Tibial nerve (tissue), 4 donors: ENCODE data around the gene KMT2C. TPM values are rescaled to one million over a fixed set of nuclear protein-coding genes. Genes with fewer than 3 reads are reported as not detected.
"Not testable (repeated sequence)": the region's sequence is repeated elsewhere in the genome, so short reads cannot be mapped to it uniquely, and the experiment has no call there.

Experiments used
- DNase-seq, 2 donors: peaks; one replicate each; pipeline ENCODE4 v3.0.0-alpha.2; 2019; ENCODE audit warnings: low spot score in 2 of 2
- H3K27ac ChIP-seq, 4 donors: fragments of 200-600 bp; sonication (generic) in 3 of 4; one replicate each; pipeline ENCODE4 v1.5.1; 2017 to 2019; ENCODE audit warnings: mild to moderate bottlenecking in 1 of 4
- H3K27me3 ChIP-seq, 2 donors: fragments of 200-600 bp; sonication (generic) in 1 of 2; one replicate each; pipeline versions ENCODE4 v1.5.1 to v1.6.0; 2017 to 2019
- H3K36me3 ChIP-seq, 3 donors: fragments of 200-600 bp; sonication (generic); one replicate each; pipeline ENCODE4 v1.5.1; 2018 to 2019
- H3K4me1 ChIP-seq, 4 donors: fragments of 200-600 bp; sonication (generic) in 3 of 4; one replicate each; pipeline ENCODE4 v1.5.1; 2017 to 2019
- H3K4me3 ChIP-seq, 4 donors: fragments of 200-600 bp; sonication (generic) in 3 of 4; one replicate each; pipeline ENCODE4 v1.5.1; 2017 to 2019; ENCODE audit warnings: mild to moderate bottlenecking in 1 of 4, moderate library complexity in 1 of 4
- H3K9me3 ChIP-seq, 4 donors: fragments of 200-600 bp; sonication (generic) in 3 of 4; one replicate each; pipeline ENCODE4 v1.5.1; 2017 to 2019
- CTCF ChIP-seq, 5 experiments: fragments of 200-600 bp in 3 of 5; fragments of 450-650 bp in 2 of 5; sonication (generic) in 3 of 5; IDR thresholded peaks; one replicate each; pipeline ENCODE4 v1.5.1; 2016 to 2019; ENCODE audit warnings: antibody characterized with exemption in 5 of 5, mild to moderate bottlenecking in 3 of 5, moderate library complexity in 2 of 5
- EP300 ChIP-seq, 2 donors: sonication (generic); formaldehyde crosslinking; IDR thresholded peaks; one replicate each; pipeline ENCODE4 v1.6.1; 2017; ENCODE audit warnings: antibody characterized with exemption in 2 of 2, mild to moderate bottlenecking in 1 of 2
- POLR2A ChIP-seq, 2 donors: fragments of 450-650 bp; IDR thresholded peaks; one replicate each; pipeline ENCODE4 v1.6.1; 2017; ENCODE audit warnings: antibody characterized with exemption in 2 of 2, mild to moderate bottlenecking in 2 of 2, moderate library complexity in 2 of 2
- WGBS, 2 donors: methylation state at CpG; one replicate each; pipeline ENCODE4 v1.1.5; 2018; 5-methylcytosine and 5-hydroxymethylcytosine counted together
- total RNA-seq, 4 donors: library from RNA; depleted of rRNA; stranded (reverse); fragments of >200 nt; gene quantifications; one replicate each; pipeline ENCODE4 v1.1.0, GENCODE V29; 2016

Gene KMT2C
- total RNA-seq, 4 donors from 2014 or later = 63.2 to 86.1 (median 69.4) TPM

DNA sequence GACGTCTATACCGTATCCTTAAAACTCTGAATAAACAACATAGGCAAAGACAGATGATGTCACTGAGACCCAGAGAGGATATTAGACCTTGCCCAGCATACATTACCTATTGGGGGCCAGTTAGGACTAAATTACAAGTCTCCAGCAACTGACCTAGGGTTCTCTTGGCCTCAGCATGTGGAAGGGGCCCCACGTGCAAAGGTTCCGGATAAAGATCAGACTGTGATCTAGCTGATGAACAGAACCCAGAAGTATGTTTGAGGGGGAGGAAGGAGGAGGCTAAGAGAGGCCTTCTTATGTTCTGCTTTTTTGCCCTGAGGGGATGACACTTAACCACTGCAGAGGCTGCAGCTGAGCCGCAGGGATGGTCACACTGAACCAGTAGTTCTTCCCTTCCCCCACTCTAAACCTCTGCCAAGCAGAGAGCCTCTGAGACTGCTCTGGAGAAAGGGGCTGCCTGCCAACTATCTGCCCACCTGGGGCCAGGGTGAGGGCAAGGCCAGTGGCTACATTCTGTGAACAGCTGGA lies 24.0 kb upstream of the KMT2C start:
- 39 to 51% methylated on average over 5 of the region's 5 CpGs for whole genome bisulfite sequencing, 2 donors
- peaks cover 0 to 19% (median 3%) of the 10 kb centered on the region in 4 donors for H3K4me1 ChIP-seq
- no peak for TF ChIP-seq CTCF (IDR thresholded peaks at IDR 0.05)
- no peak for TF ChIP-seq POLR2A (IDR thresholded peaks at IDR 0.05)
- no peak for TF ChIP-seq EP300 (IDR thresholded peaks at IDR 0.05)
- no peaks in the 10 kb centered on the region for H3K27me3 ChIP-seq
- no peak overlapping the region for H3K4me3 ChIP-seq
- H3K9me3 ChIP-seq = no peaks in the 10 kb centered on the region
- no peaks in the 10 kb centered on the region for H3K36me3 ChIP-seq
- H3K27ac ChIP-seq = peak overlapping the region in 2 of 4 donors; percentile 1 to 45
- DNase-seq = no peak

DNA sequence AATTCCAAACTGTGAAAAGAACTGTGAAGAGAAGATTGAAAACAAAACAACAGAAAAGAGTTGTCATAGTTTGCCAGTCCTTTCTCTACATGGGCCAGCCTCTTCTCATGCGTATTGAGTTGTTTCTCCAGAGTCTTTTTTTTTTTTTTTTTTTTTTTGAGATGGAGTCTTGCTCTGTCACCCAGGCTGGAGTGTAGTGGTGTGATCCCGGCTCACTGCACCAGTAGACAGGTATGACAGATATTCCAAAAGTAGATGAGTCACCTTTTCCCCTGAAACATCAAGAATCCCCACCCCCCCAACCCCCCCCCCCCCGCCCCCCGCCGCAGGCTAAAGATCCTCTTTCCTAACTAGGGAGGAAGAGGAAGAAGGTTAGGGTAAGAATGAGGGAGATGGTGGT lies 15.6 kb upstream of the KMT2C start:
- WGBS, 2 donors = 59 to 61% methylated on average over 5 of the region's 5 CpGs
- H3K27ac ChIP-seq = no peak overlapping the region
- no peak overlapping the region for H3K4me3 ChIP-seq
- H3K36me3 ChIP-seq = no peaks in the 10 kb centered on the region
- H3K9me3 ChIP-seq = no peaks in the 10 kb centered on the region
- no peak for TF ChIP-seq EP300 (IDR thresholded peaks at IDR 0.05)
- TF ChIP-seq CTCF (IDR thresholded peaks at IDR 0.05) = no peak
- no peak for TF ChIP-seq POLR2A (IDR thresholded peaks at IDR 0.05)
- no peaks in the 10 kb centered on the region for H3K27me3 ChIP-seq
- DNase-seq = no peak
- no peaks in the 10 kb centered on the region for H3K4me1 ChIP-seq

- H3K27me3 ChIP-seq, DNase-seq, H3K4me1 ChIP-seq, H3K4me3 ChIP-seq, H3K36me3 ChIP-seq, H3K27ac ChIP-seq, H3K9me3 ChIP-seq: not testable (repeated sequence)
- 86 to 89% methylated on average over 11 to 18 of the region's 19 CpGs for WGBS, 2 donors
These were observed 9.7 kb upstream of the KMT2C start for GRCh38 chr7:152445386-152446008.

- no peak for DNase-seq
- Histone ChIP-seq H3K27ac (no peak overlapping the region), H3K9me3 (no peaks in the 10 kb centered on the region), H3K36me3 (no peaks in the 10 kb centered on the region), H3K27me3 (no peaks in the 10 kb centered on the region), H3K4me3 (no peak overlapping the region), H3K4me1 (no peaks in the 10 kb centered on the region)
- WGBS, 2 donors = 75 to 85% methylated on average over 6 of the region's 6 CpGs
- no peak for TF ChIP-seq EP300 (IDR thresholded peaks at IDR 0.05)
- no peak for TF ChIP-seq CTCF (IDR thresholded peaks at IDR 0.05)
- no peak for TF ChIP-seq POLR2A (IDR thresholded peaks at IDR 0.05)
These were observed 7.8 kb upstream of the KMT2C start for GRCh38 chr7:152443586-152443985.

DNA sequence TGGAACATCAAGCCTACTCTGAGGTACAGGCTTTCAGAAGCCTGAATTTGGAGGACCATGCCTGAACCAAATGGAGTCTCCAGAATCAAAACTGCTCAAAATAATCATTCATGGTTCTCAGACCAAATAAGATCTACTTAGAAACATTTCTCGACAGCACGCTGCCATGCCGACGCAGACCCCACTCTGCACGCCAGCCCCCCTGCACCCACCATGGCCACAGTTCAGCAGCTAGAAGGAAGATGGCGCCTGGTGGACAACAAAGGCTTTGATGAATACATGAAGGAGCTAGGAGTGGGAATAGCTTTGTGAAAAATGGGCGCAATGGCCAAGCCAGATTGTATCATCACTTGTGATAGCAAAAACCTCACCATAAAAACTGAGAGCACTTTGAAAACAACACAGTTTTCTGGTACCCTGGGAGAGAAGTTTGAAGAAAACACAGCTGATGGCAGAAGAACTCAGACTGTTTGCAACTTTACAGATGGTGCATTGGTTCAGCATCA lies 6.6 kb upstream of the KMT2C start:
- Histone ChIP-seq H3K27me3 (no peaks in the 10 kb centered on the region), H3K4me1 (peaks cover 0 to 2% (median 0%) of the 10 kb centered on the region in 4 donors), H3K27ac (no peak overlapping the region), H3K4me3 (no peak overlapping the region), H3K36me3 (no peaks in the 10 kb centered on the region), H3K9me3 (no peaks in the 10 kb centered on the region)
- 96 to 98% methylated on average over 7 of the region's 7 CpGs for WGBS, 2 donors
- TF ChIP-seq POLR2A (IDR thresholded peaks at IDR 0.05) (no peak), CTCF (IDR thresholded peaks at IDR 0.05) (no peak), EP300 (IDR thresholded peaks at IDR 0.05) (no peak)
- no peak for DNase-seq

DNA sequence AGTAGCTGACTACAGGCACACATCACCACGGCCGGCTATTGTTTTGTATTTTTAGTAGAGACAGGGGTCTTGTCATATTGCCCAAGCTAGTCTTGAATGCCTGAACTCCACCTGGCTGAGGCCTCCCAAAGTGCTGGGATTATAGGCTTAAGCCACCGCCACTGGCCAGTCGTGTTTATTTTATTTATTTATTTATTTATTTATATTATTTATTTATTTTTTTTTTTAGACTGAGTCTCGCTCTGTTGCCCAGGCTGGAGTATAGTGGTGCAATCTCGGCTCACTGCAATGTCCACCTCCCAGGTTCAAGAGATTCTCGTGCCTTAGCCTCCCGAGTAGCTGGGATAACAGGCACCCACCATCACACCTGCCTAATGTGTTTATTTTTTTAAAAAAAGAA lies 6.0 kb upstream of the KMT2C start:
- DNase-seq, H3K27me3 ChIP-seq, H3K4me1 ChIP-seq, H3K4me3 ChIP-seq, H3K36me3 ChIP-seq, H3K27ac ChIP-seq, H3K9me3 ChIP-seq: not testable (repeated sequence)
- 81 to 84% methylated on average over 8 of the region's 8 CpGs for WGBS, 2 donors

DNA sequence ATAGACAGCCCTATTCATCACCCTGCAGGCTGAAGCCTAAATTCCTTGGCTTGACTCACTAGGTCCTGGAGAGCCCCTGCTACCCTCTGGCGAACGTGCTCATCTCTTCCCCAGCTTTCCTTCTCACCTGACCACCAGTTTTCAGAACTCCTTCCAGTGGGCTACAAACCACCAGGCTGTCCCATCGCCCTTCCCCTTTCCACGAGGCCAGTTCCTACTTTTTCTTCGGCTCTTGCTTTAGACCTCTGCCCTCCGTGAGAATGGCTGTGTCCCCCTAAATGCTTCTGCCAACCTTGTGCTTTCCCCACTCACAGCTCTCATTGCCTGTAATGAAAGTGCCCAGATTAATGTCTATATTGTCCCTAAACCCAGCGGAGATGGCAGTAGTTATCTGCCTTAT lies 5.4 kb upstream of the KMT2C start:
- not testable (repeated sequence) for H3K4me1 ChIP-seq, H3K9me3 ChIP-seq, H3K36me3 ChIP-seq, H3K27me3 ChIP-seq, H3K27ac ChIP-seq, DNase-seq, H3K4me3 ChIP-seq
- 56 to 67% methylated on average over 7 of the region's 7 CpGs for WGBS, 2 donors

- DNase-seq, H3K4me3 ChIP-seq, H3K27me3 ChIP-seq, H3K9me3 ChIP-seq, H3K36me3 ChIP-seq: not testable (repeated sequence)
- H3K27ac ChIP-seq = peak overlapping the region in 2 of 4 donors; percentile 46 to 98
- peaks cover 0 to 12% (median 5%) of the 10 kb centered on the region in 4 donors for H3K4me1 ChIP-seq
- 66 to 71% methylated on average over 4 of the region's 4 CpGs for WGBS, 2 donors
These were observed 2.2 kb upstream of the KMT2C start for GRCh38 chr7:152438017-152438416.
